Brain microvascular endothelial cell (primary cell): ENCODE measurements around the gene OSBPL5.

Source experiments
- DNase-seq: peaks from one replicate; pipeline ENCODE4 v3.0.0-alpha.2; 2020
- H3K27ac ChIP-seq: fragments of 250-450 bp; sonication (Bioruptor Pico); 2 replicates; pipeline ENCODE4 v1.5.1; 2020; ENCODE audit warnings: mild to moderate bottlenecking, moderate library complexity
- H3K27me3 ChIP-seq: fragments of 250-450 bp; sonication (Bioruptor Pico); replicated peaks from 2 replicates; pipeline ENCODE4 v1.5.1; 2020; ENCODE audit warnings: mild to moderate bottlenecking
- H3K36me3 ChIP-seq: fragments of 250-450 bp; sonication (Bioruptor Pico); replicated peaks from 2 replicates; pipeline ENCODE4 v1.5.1; 2020; ENCODE audit warnings: mild to moderate bottlenecking
- H3K4me3 ChIP-seq: 2 replicates; pipeline ENCODE4 v1.5.1; 2011; ENCODE audit warnings: low read depth, mild to moderate bottlenecking, control low read depth, low read length, moderate library complexity
- in situ Hi-C: cut with HindIII; loops from 2 replicates; pipeline ENCODE4 v1.10.0; 2017; ENCODE audit warnings: low sequenced_read_pairs, low pct_ligation_motif_present
- TF ChIP-seq, protein P1 (sequence below): IDR thresholded peaks from 2 replicates; pipeline ENCODE4 v1.5.1; 2011; ENCODE audit warnings: low read depth, mild to moderate bottlenecking, moderate library complexity, low read length, control low read depth, inconsistent platforms; ENCODE audit errors: missing control alignments

The OSBPL5 gene

DNA sequence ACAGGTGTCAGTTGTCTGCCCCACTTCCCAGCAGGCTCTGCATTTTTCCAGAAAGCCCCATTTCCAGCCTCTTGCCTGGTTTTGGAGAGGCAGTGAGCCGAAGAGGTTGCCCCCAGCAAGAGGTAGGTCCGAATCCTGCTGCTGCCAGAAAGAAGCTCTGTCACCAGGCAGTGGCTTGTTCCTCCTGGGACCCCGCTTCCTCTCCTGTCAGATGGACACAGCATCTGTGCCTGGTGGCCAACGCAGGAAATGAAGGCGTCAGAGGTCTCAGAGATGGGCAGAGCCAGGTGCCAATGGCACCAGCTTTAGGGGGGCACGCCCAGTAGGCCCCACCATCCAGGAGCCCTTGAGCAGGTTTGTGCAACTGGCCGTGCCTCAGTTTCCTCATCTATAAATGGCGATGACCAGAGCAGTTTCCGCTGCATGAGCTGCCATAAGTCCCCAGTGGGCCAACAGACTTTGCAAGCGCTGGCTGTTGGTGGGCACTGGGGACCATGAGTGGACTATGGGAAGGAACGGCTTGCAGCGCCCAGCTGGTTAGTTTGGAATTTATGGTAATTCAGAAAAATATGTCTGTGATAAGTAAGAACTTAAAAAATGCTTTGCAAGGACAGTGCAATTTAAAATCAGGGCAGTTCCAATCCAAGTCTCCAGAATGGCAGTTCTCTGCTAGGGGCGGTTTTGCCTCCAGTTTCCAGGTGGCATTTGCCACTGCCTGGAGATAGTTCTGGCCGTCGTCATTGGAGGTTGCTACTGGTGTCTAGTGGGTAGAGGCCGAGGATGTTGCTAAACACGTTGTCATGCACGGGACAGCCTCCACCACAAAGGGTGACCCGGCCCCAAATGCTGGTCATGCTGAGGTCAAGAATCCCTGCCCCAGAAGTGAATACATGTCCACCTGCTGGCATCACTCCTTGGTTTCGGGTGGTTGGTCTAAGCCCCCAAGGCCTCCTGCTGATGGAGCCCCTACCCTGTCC lies 2.3 kb upstream of the OSBPL5 start:
- no peaks in the 10 kb centered on the region for H3K36me3 ChIP-seq
- no peak overlapping the region for H3K27ac ChIP-seq
- peaks cover 3% of the 10 kb centered on the region for H3K27me3 ChIP-seq
- TF ChIP-seq, protein P1, sequence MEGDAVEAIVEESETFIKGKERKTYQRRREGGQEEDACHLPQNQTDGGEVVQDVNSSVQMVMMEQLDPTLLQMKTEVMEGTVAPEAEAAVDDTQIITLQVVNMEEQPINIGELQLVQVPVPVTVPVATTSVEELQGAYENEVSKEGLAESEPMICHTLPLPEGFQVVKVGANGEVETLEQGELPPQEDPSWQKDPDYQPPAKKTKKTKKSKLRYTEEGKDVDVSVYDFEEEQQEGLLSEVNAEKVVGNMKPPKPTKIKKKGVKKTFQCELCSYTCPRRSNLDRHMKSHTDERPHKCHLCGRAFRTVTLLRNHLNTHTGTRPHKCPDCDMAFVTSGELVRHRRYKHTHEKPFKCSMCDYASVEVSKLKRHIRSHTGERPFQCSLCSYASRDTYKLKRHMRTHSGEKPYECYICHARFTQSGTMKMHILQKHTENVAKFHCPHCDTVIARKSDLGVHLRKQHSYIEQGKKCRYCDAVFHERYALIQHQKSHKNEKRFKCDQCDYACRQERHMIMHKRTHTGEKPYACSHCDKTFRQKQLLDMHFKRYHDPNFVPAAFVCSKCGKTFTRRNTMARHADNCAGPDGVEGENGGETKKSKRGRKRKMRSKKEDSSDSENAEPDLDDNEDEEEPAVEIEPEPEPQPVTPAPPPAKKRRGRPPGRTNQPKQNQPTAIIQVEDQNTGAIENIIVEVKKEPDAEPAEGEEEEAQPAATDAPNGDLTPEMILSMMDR: peak; percentile 38
- H3K4me3 ChIP-seq: no peak overlapping the region
- DNase-seq: no peak
- in situ Hi-C loops: no loop called here

DNA sequence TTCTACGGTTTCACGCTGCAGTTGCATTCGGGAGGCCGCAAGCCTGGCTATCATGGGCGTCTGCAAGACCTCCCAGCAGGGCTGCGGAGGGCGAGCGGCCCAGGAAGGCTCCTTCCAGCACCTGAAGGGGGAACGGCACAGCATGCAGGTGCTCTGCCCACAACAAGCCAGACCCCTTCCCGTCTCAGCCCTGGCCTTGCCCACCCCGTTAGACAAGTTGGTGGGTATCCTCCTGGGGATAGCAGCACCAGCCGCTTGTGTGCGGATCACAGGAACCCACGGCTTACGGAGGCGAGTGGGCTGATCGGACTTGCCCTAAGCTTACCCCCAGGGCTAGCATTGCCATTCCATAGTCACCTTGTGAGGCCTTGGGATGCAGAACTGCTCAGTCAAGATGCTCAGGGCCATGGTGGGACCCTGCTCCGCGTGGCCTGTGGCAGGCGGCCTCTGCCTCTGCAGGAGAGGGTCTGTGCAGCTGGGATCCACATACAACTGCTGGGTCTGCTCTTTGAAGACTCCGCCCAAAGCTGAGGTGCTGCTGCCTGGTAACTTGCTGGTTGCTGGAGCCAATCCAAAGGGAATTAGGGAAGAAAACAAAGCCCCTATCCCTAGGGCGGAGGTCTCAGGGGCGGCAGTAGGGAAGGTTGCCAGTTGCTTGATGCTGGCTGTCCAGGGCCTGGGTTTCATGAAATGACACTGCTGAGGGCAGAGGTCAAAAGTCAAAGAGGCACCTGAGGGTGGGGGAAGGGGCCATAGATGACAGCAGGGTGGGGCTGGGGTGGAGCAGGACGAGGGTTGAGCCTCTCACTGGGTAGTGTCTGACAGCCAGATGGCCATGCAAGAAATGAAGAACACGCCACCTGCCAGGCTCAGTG lies 1.4 kb upstream of the OSBPL5 start:
- peaks cover 3% of the 10 kb centered on the region for H3K27me3 ChIP-seq
- H3K27ac ChIP-seq: no peak overlapping the region
- DNase-seq: no peak
- no peaks in the 10 kb centered on the region for H3K36me3 ChIP-seq
- in situ Hi-C loops: no loop called here
- TF ChIP-seq, protein P1: no peak
- H3K4me3 ChIP-seq: no peak overlapping the region

DNA sequence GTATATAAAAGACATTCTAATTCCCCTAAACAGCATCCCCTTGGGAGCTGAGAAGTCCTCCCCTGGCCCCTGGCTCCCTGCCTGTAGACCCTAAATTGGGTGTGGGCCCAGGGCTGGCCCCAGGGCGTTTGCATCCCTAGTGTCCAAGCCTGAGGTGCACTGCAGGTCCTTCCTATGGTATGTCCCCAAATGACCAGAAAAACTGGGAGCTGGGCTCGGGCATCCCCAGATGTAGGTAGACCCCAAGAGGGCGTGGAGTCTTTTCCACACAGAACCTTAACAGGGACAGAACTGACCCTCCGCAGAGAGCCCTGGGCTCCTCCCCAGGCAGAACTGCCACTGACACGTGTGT lies 782 bp upstream of the OSBPL5 start:
- in situ Hi-C loops: no loop called here
- H3K4me3 ChIP-seq: no peak overlapping the region
- no peak for DNase-seq

DNA sequence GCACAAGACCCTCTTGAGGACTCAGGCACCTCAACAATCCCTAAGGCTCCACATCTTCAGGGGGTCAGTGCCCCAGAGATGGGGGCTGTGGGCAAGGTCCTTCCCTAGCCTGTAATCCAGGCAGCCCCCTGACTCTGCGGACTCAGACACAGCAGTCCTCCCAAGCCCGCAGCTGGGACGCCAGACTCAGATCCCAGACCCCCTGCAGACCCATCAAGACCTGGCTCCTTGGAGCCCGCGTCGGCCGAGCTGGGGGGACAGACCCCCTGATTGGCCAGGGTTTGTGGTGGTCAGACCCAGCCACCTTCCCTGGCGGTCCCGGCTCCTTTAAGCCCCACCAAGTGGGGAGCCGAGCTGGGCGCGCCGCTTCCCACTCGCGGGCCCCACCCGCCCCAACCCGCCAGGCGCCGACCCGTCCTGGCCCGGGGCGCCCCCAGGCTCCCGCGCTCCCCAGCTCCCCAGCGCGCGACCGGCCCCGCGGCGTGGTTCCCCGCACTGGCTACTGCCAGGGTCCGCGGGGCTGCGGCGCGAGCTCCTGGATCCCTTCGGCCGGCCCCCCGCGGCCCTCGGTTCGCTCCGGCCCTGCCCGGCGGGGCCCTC lies 458 bp downstream of the OSBPL5 start:
- peak overlapping the region; percentile 80 for H3K4me3 ChIP-seq
- TF ChIP-seq, protein P1: no peak
- in situ Hi-C loops: no loop called here
- H3K27me3 ChIP-seq: no peaks in the 10 kb centered on the region
- DNase-seq: no peak
- no peaks in the 10 kb centered on the region for H3K36me3 ChIP-seq
- no peak overlapping the region for H3K27ac ChIP-seq

More for the DNA sequence above, 782 bp upstream of the OSBPL5 start:
- Histone ChIP-seq H3K27me3 (no peaks in the 10 kb centered on the region), H3K36me3 (no peaks in the 10 kb centered on the region), H3K27ac (no peak overlapping the region)
- TF ChIP-seq, protein P1: no peak

DNA sequence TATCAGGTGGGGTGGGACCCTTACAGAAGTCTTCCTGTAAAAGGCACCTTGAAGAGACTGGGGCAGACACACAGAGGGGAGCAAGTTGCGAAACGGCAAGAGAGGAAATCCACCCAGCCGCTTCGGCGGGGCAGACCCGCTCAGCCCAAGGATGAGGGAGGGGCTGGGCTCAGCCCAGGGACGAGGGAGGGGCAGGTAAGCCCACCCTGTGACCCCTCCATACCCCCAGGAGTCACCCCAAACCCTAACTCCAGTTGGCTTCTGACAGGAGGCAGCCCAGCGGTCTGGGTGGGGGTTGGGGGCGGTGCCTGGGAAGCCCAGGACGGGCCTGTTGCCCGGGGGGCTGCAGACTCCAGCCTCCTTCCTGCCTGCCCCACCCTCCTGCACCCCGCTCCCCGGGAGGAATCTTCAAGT lies 965 bp downstream of the OSBPL5 start:
- Histone ChIP-seq H3K4me3 (peak overlapping the region; percentile 80), H3K36me3 (no peaks in the 10 kb centered on the region), H3K27ac (no peak overlapping the region), H3K27me3 (no peaks in the 10 kb centered on the region)
- no peak for DNase-seq
- TF ChIP-seq, protein P1: no peak
- in situ Hi-C loops: no loop called here
